DOHH2 (cell line): Measurements from ENCODE around the gene ZNF285.
"Not testable (repeated sequence)": the region's sequence is repeated elsewhere in the genome, so short reads cannot be mapped to it uniquely, and the experiment has no call there.

Experiments
- EZH2phosphoT487 ChIP-seq: fragments of 200-600 bp; sonication (generic); IDR thresholded peaks from 2 replicates; pipeline ENCODE4 v1.6.1; 2017; ENCODE audit warnings: borderline replicate concordance, mild to moderate bottlenecking, antibody characterized with exemption, low read length, moderate library complexity, mixed read lengths
- TF ChIP-seq, protein P1 (sequence below): fragments of 200-600 bp; sonication (generic); IDR thresholded peaks from one replicate; pipeline ENCODE4 v1.5.1; 2014; ENCODE audit warnings: antibody characterized with exemption, mild to moderate bottlenecking, low read depth, low read length; ENCODE audit not compliant: poor library complexity, severe bottlenecking

GRCh38 chr19:44415553-44415952 lies 14.1 kb upstream of the ZNF285 start:
- TF ChIP-seq, protein P1, sequence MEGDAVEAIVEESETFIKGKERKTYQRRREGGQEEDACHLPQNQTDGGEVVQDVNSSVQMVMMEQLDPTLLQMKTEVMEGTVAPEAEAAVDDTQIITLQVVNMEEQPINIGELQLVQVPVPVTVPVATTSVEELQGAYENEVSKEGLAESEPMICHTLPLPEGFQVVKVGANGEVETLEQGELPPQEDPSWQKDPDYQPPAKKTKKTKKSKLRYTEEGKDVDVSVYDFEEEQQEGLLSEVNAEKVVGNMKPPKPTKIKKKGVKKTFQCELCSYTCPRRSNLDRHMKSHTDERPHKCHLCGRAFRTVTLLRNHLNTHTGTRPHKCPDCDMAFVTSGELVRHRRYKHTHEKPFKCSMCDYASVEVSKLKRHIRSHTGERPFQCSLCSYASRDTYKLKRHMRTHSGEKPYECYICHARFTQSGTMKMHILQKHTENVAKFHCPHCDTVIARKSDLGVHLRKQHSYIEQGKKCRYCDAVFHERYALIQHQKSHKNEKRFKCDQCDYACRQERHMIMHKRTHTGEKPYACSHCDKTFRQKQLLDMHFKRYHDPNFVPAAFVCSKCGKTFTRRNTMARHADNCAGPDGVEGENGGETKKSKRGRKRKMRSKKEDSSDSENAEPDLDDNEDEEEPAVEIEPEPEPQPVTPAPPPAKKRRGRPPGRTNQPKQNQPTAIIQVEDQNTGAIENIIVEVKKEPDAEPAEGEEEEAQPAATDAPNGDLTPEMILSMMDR = not testable (repeated sequence)
- TF ChIP-seq EZH2phosphoT487 = not testable (repeated sequence)
